ENCODE measurements around the gene PRORP. TPM values are rescaled to one million over a fixed set of nuclear protein-coding genes. Genes with fewer than 3 reads are reported as not detected.
"Not testable (repeated sequence)": the region's sequence is repeated elsewhere in the genome, so short reads cannot be mapped to it uniquely, and the experiment has no call there.

Gene PRORP
- total RNA-seq, 2 donors from 2014 or later = 18.1 to 43.6 TPM

DNA sequence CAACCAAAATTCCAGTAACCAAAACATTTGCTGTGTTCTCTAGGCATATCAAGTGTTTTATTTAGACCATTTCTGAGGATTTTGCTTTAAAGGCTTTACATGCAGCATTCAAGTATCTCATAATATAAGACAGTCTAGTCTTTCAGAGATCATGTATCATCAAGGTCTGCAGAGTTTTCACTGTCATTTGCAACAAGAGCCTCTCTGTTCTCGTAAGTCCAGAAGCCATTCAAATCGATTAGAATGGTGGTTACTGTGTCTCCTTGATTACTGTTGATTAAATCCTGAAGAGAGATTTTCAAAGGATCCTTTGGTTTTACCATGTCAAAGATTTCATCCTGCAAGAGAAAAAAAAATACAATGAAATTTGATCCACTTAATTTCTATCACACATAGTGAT lies 36.9 kb upstream of the PRORP start:
- Histone ChIP-seq H3K4me3 (no peak overlapping the region), H3K9me3 (no peaks in the 10 kb centered on the region), H3K36me3 (peaks cover 27% of the 10 kb centered on the region), H3K27me3 (replicated peaks; ENCODE audit: insufficient read depth) (no peaks in the 10 kb centered on the region), H3K27ac (no peak overlapping the region), H3K4me1 (ENCODE audit: control insufficient read depth in 1 of 2, low read depth in 2 of 2) (no peaks in the 10 kb centered on the region)
- ATAC-seq (ENCODE audit: insufficient number of reproducible peaks, low FRiP score, low read depth) (no peak), DNase-seq (ENCODE audit: low spot score) (no peak)
- TF ChIP-seq, protein P1, sequence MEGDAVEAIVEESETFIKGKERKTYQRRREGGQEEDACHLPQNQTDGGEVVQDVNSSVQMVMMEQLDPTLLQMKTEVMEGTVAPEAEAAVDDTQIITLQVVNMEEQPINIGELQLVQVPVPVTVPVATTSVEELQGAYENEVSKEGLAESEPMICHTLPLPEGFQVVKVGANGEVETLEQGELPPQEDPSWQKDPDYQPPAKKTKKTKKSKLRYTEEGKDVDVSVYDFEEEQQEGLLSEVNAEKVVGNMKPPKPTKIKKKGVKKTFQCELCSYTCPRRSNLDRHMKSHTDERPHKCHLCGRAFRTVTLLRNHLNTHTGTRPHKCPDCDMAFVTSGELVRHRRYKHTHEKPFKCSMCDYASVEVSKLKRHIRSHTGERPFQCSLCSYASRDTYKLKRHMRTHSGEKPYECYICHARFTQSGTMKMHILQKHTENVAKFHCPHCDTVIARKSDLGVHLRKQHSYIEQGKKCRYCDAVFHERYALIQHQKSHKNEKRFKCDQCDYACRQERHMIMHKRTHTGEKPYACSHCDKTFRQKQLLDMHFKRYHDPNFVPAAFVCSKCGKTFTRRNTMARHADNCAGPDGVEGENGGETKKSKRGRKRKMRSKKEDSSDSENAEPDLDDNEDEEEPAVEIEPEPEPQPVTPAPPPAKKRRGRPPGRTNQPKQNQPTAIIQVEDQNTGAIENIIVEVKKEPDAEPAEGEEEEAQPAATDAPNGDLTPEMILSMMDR (IDR thresholded peaks at IDR 0.05) = no peak

DNA sequence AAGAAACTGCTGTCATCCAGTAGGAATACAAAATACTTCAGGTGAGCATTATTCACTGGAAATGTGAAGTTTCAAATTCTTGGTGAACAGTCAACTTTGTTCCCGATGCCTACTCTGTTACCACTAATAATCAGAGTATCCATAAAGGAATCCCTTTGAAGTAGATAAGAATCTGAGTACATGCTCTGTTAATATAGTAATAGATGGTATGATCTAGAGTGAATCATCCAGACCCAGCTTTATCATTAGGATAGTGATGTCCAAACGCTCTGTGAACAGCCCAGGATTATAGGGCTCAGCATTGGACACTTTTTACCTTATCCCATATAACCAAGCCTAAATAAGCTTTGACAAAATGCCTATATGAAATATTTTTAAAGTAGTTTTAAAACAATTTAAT lies 33.8 kb upstream of the PRORP start:
- ATAC-seq (ENCODE audit: insufficient number of reproducible peaks, low FRiP score, low read depth) = no peak

DNA sequence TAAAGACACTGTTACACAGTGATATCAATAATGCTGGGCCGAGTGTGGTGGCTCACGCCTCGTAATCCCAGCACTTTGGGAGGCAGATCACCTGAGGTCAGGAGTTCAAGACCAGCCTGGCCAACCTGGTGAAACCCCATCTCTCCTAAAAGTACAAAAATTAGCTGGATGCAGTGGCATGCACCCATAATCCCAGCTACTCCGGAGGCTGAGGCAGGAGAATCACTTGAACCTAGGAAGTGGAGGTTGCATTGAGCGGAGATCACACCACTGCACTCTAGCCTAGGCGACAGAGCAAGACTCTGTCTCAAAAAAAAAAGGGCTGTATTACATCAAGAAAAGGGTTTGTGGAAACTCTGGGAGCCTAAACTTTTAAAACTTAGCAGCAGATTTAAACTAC lies 27.7 kb upstream of the PRORP start:
- not testable (repeated sequence) for H3K9me3 ChIP-seq; ATAC-seq (ENCODE audit: insufficient number of reproducible peaks, low FRiP score, low read depth); H3K4me1 ChIP-seq (ENCODE audit: control insufficient read depth in 1 of 2, low read depth in 2 of 2); H3K27me3 ChIP-seq (replicated peaks; ENCODE audit: insufficient read depth); H3K27ac ChIP-seq; DNase-seq (ENCODE audit: low spot score); H3K4me3 ChIP-seq
- H3K36me3 ChIP-seq = peaks cover 50% of the 10 kb centered on the region

More for the DNA sequence above, 33.8 kb upstream of the PRORP start:
- no peak for DNase-seq (ENCODE audit: low spot score)
- H3K4me1 ChIP-seq (ENCODE audit: control insufficient read depth in 1 of 2, low read depth in 2 of 2) = no peaks in the 10 kb centered on the region
- no peaks in the 10 kb centered on the region for H3K27me3 ChIP-seq (replicated peaks; ENCODE audit: insufficient read depth)
- H3K4me3 ChIP-seq = no peak overlapping the region
- H3K36me3 ChIP-seq = peaks cover 35% of the 10 kb centered on the region
- TF ChIP-seq, protein P1 (IDR thresholded peaks at IDR 0.05) = no peak
- no peak overlapping the region for H3K27ac ChIP-seq
- H3K9me3 ChIP-seq = no peaks in the 10 kb centered on the region

DNA sequence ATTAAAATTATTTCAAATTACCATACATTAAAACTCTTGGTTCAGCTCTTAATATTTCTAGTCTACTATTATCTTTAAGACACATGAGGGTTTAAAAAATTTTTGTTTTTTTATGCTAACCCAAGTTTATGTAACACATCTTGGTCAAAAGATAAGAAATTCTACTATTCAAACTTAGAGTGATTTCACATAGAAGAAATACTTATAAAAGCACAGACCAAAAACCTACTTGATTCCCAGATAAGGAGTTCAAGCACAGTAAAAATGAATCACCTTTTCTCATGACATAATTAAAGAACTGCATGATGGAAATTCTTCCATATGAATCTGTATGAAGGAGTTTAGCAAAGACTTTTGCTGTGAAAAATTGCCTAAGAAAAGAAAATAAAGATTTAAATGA lies 14.5 kb upstream of the PRORP start:
- DNase-seq (ENCODE audit: low spot score) (no peak), ATAC-seq (ENCODE audit: insufficient number of reproducible peaks, low FRiP score, low read depth) (no peak)
- H3K27ac ChIP-seq = no peak overlapping the region
- TF ChIP-seq, protein P1 (IDR thresholded peaks at IDR 0.05) = no peak
- no peaks in the 10 kb centered on the region for H3K27me3 ChIP-seq (replicated peaks; ENCODE audit: insufficient read depth)
- no peaks in the 10 kb centered on the region for H3K9me3 ChIP-seq
- H3K4me3 ChIP-seq = no peak overlapping the region
- H3K36me3 ChIP-seq = peaks cover 45% of the 10 kb centered on the region
- peaks cover 0 to 15% of the 10 kb centered on the region in 2 donors for H3K4me1 ChIP-seq (ENCODE audit: control insufficient read depth in 1 of 2, low read depth in 2 of 2)

DNA sequence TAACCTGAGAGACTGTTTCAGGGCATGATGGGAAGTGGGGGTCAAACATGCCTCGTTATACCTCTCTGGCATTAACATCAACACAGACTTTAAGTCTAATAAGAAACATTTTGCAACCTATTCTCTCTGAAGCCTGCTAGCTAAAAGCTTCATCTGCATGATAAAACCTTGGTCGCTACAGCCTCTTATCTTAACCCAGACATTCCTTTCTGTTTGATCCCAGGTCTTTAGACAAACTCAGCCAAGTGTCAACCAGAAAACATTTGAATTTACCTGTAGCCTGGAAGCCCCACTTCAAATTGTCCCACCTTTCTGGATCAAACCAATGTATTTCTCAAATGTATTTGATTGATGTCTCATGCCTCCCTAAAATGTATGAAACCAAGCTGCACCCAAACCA lies 9.7 kb upstream of the PRORP start:
- TF ChIP-seq, protein P1 (IDR thresholded peaks at IDR 0.05) = no peak
- DNase-seq (ENCODE audit: low spot score) (no peak), ATAC-seq (ENCODE audit: insufficient number of reproducible peaks, low FRiP score, low read depth) (no peak)
- Histone ChIP-seq H3K27ac (no peak overlapping the region), H3K27me3 (replicated peaks; ENCODE audit: insufficient read depth) (no peaks in the 10 kb centered on the region), H3K36me3 (peaks cover 41% of the 10 kb centered on the region), H3K9me3 (no peaks in the 10 kb centered on the region), H3K4me1 (ENCODE audit: control insufficient read depth in 1 of 2, low read depth in 2 of 2) (no peaks in the 10 kb centered on the region), H3K4me3 (no peak overlapping the region)

DNA sequence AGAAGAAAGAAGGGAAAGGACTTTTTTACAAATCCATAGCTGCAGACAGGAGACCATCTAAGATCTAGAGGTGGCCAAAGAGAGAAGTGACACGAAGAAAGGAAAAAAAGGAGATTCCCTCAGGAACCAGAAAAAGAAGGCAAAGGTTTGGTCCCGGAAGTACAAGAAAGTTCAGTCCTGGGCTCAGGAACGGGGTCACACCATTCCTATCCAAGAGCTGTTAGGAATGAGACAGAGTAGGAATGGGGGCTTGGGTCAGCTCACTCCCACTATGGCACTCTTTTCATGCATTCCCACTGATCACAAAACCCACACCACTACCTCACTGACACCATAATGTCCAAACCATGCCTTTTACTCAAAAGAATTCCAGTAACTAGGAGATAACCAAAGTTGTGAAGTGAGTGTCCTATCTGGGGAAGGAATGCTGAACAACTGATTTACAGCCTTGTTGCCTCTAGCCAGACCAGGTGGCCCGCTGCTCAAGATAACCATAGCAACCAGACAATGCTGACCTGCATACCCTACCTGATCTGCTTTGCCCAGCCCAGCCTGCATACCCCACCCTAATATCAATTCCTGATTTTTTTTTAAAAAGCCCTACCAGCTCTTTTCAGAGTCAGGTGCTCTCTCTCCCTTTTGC lies 8.9 kb upstream of the PRORP start:
- ATAC-seq (ENCODE audit: insufficient number of reproducible peaks, low FRiP score, low read depth) = no peak
- H3K27me3 ChIP-seq (replicated peaks; ENCODE audit: insufficient read depth) = no peaks in the 10 kb centered on the region
- TF ChIP-seq, protein P1 (IDR thresholded peaks at IDR 0.05) = no peak
- no peaks in the 10 kb centered on the region for H3K4me1 ChIP-seq (ENCODE audit: control insufficient read depth in 1 of 2, low read depth in 2 of 2)
- no peak overlapping the region for H3K27ac ChIP-seq
- H3K9me3 ChIP-seq = no peaks in the 10 kb centered on the region
- H3K36me3 ChIP-seq = peaks cover 36% of the 10 kb centered on the region
- H3K4me3 ChIP-seq = no peak overlapping the region
- DNase-seq (ENCODE audit: low spot score) = no peak
